Aorta (tissue), 5 donors: ENCODE results near the gene TMCO4. TPM values are rescaled to one million over a fixed set of nuclear protein-coding genes. Genes with fewer than 3 reads are reported as not detected.

Experiments
- ATAC-seq: fragments of 200-7000 bp; cut with Tn5 transposase; one replicate; pipeline ENCODE4 v1.9.1; 2022; ENCODE audit warnings: moderate library complexity; ENCODE audit not compliant: low FRiP score
- DNase-seq, 2 donors: peaks; one replicate each; pipeline ENCODE4 v3.0.0-alpha.2; 2020
- H3K27ac ChIP-seq, 2 donors: one replicate each; pipeline ENCODE4 v1.5.1; 2013; ENCODE audit warnings: low read length in 2 of 2, mild to moderate bottlenecking in 2 of 2, moderate library complexity in 2 of 2, control low read depth in 1 of 2, inconsistent platforms in 1 of 2, low read depth in 1 of 2
- H3K27me3 ChIP-seq, 2 donors: one replicate each; pipeline ENCODE4 v1.6.1; 2013; ENCODE audit warnings: control low read depth in 1 of 2, low read length in 1 of 2, mild to moderate bottlenecking in 1 of 2, moderate library complexity in 1 of 2; ENCODE audit not compliant: insufficient read depth in 2 of 2, control insufficient read depth in 1 of 2
- H3K36me3 ChIP-seq, 2 donors: one replicate each; pipeline ENCODE4 v1.6.1; 2013; ENCODE audit warnings: control low read depth in 1 of 2, low read length in 1 of 2, mild to moderate bottlenecking in 1 of 2; ENCODE audit not compliant: insufficient read depth in 2 of 2, control insufficient read depth in 1 of 2
- H3K4me1 ChIP-seq, 2 donors: one replicate each; pipeline ENCODE4 v1.6.1; 2013; ENCODE audit warnings: low read length in 2 of 2, control low read depth in 1 of 2, mild to moderate bottlenecking in 1 of 2, moderate library complexity in 1 of 2; ENCODE audit not compliant: insufficient read depth in 2 of 2, control insufficient read depth in 1 of 2
- H3K4me3 ChIP-seq, 2 donors: one replicate each; pipeline ENCODE4 v1.5.1; 2013; ENCODE audit warnings: low read length in 2 of 2, control low read depth in 1 of 2, mild to moderate bottlenecking in 1 of 2
- H3K9me3 ChIP-seq: one replicate; pipeline ENCODE4 v1.6.1; 2013; ENCODE audit warnings: mild to moderate bottlenecking, low read length; ENCODE audit not compliant: control insufficient read depth
- WGBS, 2 donors: extraction: QIAGEN DNeasy Blood & Tissue Kit; methylation state at CpG; one replicate each; pipeline ENCODE4 v1.1.7; 2013; 5-methylcytosine and 5-hydroxymethylcytosine counted together
- intact Hi-C, 2 donors: fragments of 100-400 bp; cut with DNase I; formaldehyde crosslinking; loops; one replicate each; pipeline versions ENCODE4 v1.14.2 to v1.15.0; 2022
- polyA plus RNA-seq, 2 donors: library from polyadenylated mRNA; stranded (reverse); fragments of 200-250 nt; gene quantifications; one replicate each; pipeline ENCODE4 v1.2.3, GENCODE V29; 2013
- total RNA-seq, 2 donors: library from RNA; stranded (reverse); fragmentation: NEBNext Ultra II Directional; extraction: Animal tissue kit (Norgen Biotek cat#: 25700); gene quantifications; one replicate each; pipeline ENCODE4 v1.2.1, GENCODE V29; 2021
- donor health status: healthy with polysubstance abuse.
- donor health status: Bipolar disorder and iron deficiency.
- donor health status: DM: no; HTN: no; CAD: no.
- donor health status: DM: no; HTN: no; CAD: no.
- donor health status: DM: yes; HTN: yes; CAD: no.

The TMCO4 gene
- total and polyA plus RNA-seq, 4 donors: 18.7 to 37.1 (median 27.9) TPM

GRCh38 chr1:19665496-19666465 is 133.9 kb downstream of the TMCO4 start:
- no peak overlapping the region for H3K27ac ChIP-seq
- no peaks in the 10 kb centered on the region for H3K27me3 ChIP-seq
- DNase-seq (no peak), ATAC-seq (peak; percentile 15)
- H3K4me1 ChIP-seq: no peaks in the 10 kb centered on the region
- H3K9me3 ChIP-seq: no peaks in the 10 kb centered on the region
- H3K4me3 ChIP-seq: no peak overlapping the region
- WGBS, 2 donors: 14% methylated on average over 78 to 84 of the region's 84 CpGs
- intact Hi-C loops: loop anchor here (5.0 to 10.0 kb wide), 2 partner anchors 37 to 489 kb away; no protein-coding TSS in a partner anchor
- no peaks in the 10 kb centered on the region for H3K36me3 ChIP-seq

- intact Hi-C loops: loop anchor here (5.0 to 10.0 kb wide), 2 partner anchors 37 to 490 kb away; no protein-coding TSS in a partner anchor
- no peaks in the 10 kb centered on the region for H3K36me3 ChIP-seq
- H3K4me1 ChIP-seq: no peaks in the 10 kb centered on the region
- WGBS, 2 donors: 0 to 3% methylated on average over 22 to 23 of the region's 23 CpGs
- no peak for DNase-seq
- no peaks in the 10 kb centered on the region for H3K9me3 ChIP-seq
- H3K27ac ChIP-seq: no peak overlapping the region
- H3K27me3 ChIP-seq: no peaks in the 10 kb centered on the region
- ATAC-seq: no peak
- H3K4me3 ChIP-seq: peak overlapping the region in 1 of 2 donors; percentile 27
Measured at GRCh38 chr1:19665186-19665495, 134.6 kb downstream of the TMCO4 start.

- Histone ChIP-seq H3K27ac (no peak within 1 kb of the TSS), H3K36me3 (no peaks in the 10 kb centered on the region), H3K4me3 (peak within 1 kb of the TSS in 1 of 2 donors; percentile 27), H3K4me1 (no peaks in the 10 kb centered on the region), H3K9me3 (no peaks in the 10 kb centered on the region), H3K27me3 (no peaks in the 10 kb centered on the region)
- ATAC-seq (no peak), DNase-seq (no peak)
- intact Hi-C loops: loop anchor here (5.0 to 10.0 kb wide), 2 partner anchors 38 to 490 kb away; no protein-coding TSS in a partner anchor
- 3 to 6% methylated on average over 22 to 80 of the region's 80 CpGs for WGBS, 2 donors
Measured at GRCh38 chr1:19664453-19665185, 135.1 kb downstream of the TMCO4 start, which contains the start of gene HTR6. Gene HTR6, plus strand, starts transcription at chr1:19664875. Its CDS starts 879 bp downstream, at chr1:19665754.

GRCh38 chr1:19662313-19662712 is 137.4 kb downstream of the TMCO4 start:
- WGBS, 2 donors: 45 to 56% methylated on average over 3 of the region's 3 CpGs
- Histone ChIP-seq H3K9me3 (no peaks in the 10 kb centered on the region), H3K27ac (no peak overlapping the region), H3K4me3 (no peak overlapping the region), H3K27me3 (no peaks in the 10 kb centered on the region), H3K4me1 (no peaks in the 10 kb centered on the region), H3K36me3 (no peaks in the 10 kb centered on the region)
- DNase-seq: no peak
- intact Hi-C loops: loop anchor here (5.0 to 10.0 kb wide), 2 partner anchors 40 to 492 kb away; no protein-coding TSS in a partner anchor
- ATAC-seq: no peak

GRCh38 chr1:19661721-19662228 is 137.9 kb downstream of the TMCO4 start:
- ATAC-seq (no peak), DNase-seq (no peak)
- Histone ChIP-seq H3K27ac (no peak overlapping the region), H3K4me1 (no peaks in the 10 kb centered on the region), H3K4me3 (no peak overlapping the region), H3K36me3 (no peaks in the 10 kb centered on the region), H3K9me3 (no peaks in the 10 kb centered on the region), H3K27me3 (no peaks in the 10 kb centered on the region)
- WGBS, 2 donors: 9 to 10% methylated on average over 9 of the region's 9 CpGs
- intact Hi-C loops: loop anchor here (5.0 to 10.0 kb wide), 2 partner anchors 41 to 493 kb away; no protein-coding TSS in a partner anchor

- H3K27me3 ChIP-seq: no peaks in the 10 kb centered on the region
- ATAC-seq: no peak
- H3K27ac ChIP-seq: no peak overlapping the region
- no peak for DNase-seq
- H3K9me3 ChIP-seq: no peaks in the 10 kb centered on the region
- H3K36me3 ChIP-seq: no peaks in the 10 kb centered on the region
- 77 to 81% methylated on average over 13 of the region's 13 CpGs for WGBS, 2 donors
- H3K4me1 ChIP-seq: no peaks in the 10 kb centered on the region
- intact Hi-C loops: loop anchor here in 1 of 2 donors (10.0 kb wide), 1 partner anchor 403 kb away; the partner anchor contains the start of genes EMC1 and MRTO4
- H3K4me3 ChIP-seq: no peak overlapping the region
Measured at GRCh38 chr1:19658186-19658585, 141.5 kb downstream of the TMCO4 start.

- intact Hi-C loops: loop anchor here in 1 of 2 donors (10.0 kb wide), 1 partner anchor 403 kb away; the partner anchor contains the start of genes EMC1 and MRTO4
- no peak overlapping the region for H3K4me3 ChIP-seq
- no peaks in the 10 kb centered on the region for H3K27me3 ChIP-seq
- no peaks in the 10 kb centered on the region for H3K9me3 ChIP-seq
- 73 to 77% methylated on average over 10 of the region's 10 CpGs for WGBS, 2 donors
- DNase-seq (no peak), ATAC-seq (no peak)
- H3K4me1 ChIP-seq: no peaks in the 10 kb centered on the region
- no peaks in the 10 kb centered on the region for H3K36me3 ChIP-seq
- no peak overlapping the region for H3K27ac ChIP-seq
Measured at GRCh38 chr1:19657511-19657910, 142.2 kb downstream of the TMCO4 start.

- no peaks in the 10 kb centered on the region for H3K9me3 ChIP-seq
- 75 to 76% methylated on average over 15 of the region's 15 CpGs for WGBS, 2 donors
- intact Hi-C loops: loop anchor here in 1 of 2 donors (10.0 kb wide), 1 partner anchor 402 kb away; the partner anchor contains the start of genes EMC1 and MRTO4
- no peaks in the 10 kb centered on the region for H3K36me3 ChIP-seq
- H3K4me3 ChIP-seq: no peak overlapping the region
- H3K4me1 ChIP-seq: no peaks in the 10 kb centered on the region
- H3K27me3 ChIP-seq: no peaks in the 10 kb centered on the region
- ATAC-seq (no peak), DNase-seq (no peak)
- H3K27ac ChIP-seq: no peak overlapping the region
Measured at GRCh38 chr1:19656780-19657466, 142.8 kb downstream of the TMCO4 start.
